Astrocyte (in vitro differentiated cells and primary cell): ENCODE results near the gene STRN. TPM values are rescaled to one million over a fixed set of nuclear protein-coding genes. Genes with fewer than 3 reads are reported as not detected.
"Not testable (repeated sequence)": the region's sequence is repeated elsewhere in the genome, so short reads cannot be mapped to it uniquely, and the experiment has no call there.

ENCODE experiments used
- DNase-seq: peaks from one replicate; pipeline ENCODE4 v3.0.0-alpha.2; 2010; ENCODE audit warnings: low read depth
- FAIRE-seq: peaks from 2 replicates; lab custom pipeline; 2011; peaks lifted over from hg19 to GRCh38; lab: Jason Lieb, UNC
- H2AFZ ChIP-seq: 2 replicates; pipeline ENCODE4 v1.6.0; 2012; ENCODE audit warnings: low read depth, low read length, inconsistent platforms
- H3K27ac ChIP-seq: 2 replicates; pipeline ENCODE4 v1.5.1; 2011; ENCODE audit warnings: low read depth, low read length, inconsistent platforms
- H3K27me3 ChIP-seq: 2 replicates; pipeline ENCODE4 v1.6.0; 2011; ENCODE audit warnings: low read length, inconsistent platforms; ENCODE audit not compliant: insufficient read depth
- H3K36me3 ChIP-seq: 2 replicates; pipeline ENCODE4 v1.5.1; 2011; ENCODE audit warnings: low read length, inconsistent platforms; ENCODE audit not compliant: insufficient read depth
- H3K4me1 ChIP-seq: 2 replicates; pipeline ENCODE4 v1.5.1; 2011; ENCODE audit warnings: low read length, inconsistent platforms; ENCODE audit not compliant: insufficient read depth
- H3K4me2 ChIP-seq: 2 replicates; pipeline ENCODE4 v1.6.0; 2012; ENCODE audit warnings: low read length, inconsistent platforms
- H3K4me3 ChIP-seq: 2 replicates; pipeline ENCODE4 v1.5.1; 2011; ENCODE audit warnings: low read depth, mild to moderate bottlenecking, low read length, inconsistent platforms; ENCODE audit not compliant: insufficient read depth
- H3K79me2 ChIP-seq: 2 replicates; pipeline ENCODE4 v1.6.0; 2012; ENCODE audit warnings: mild to moderate bottlenecking, low read length, inconsistent platforms; ENCODE audit not compliant: insufficient read depth
- H3K9ac ChIP-seq: 2 replicates; pipeline ENCODE4 v1.6.0; 2012; ENCODE audit warnings: mild to moderate bottlenecking, low read length, inconsistent platforms
- H3K9me3 ChIP-seq: 2 replicates; pipeline ENCODE4 v1.5.1; 2012; ENCODE audit warnings: low read depth, mild to moderate bottlenecking, low read length, inconsistent platforms; ENCODE audit not compliant: insufficient read depth
- H4K20me1 ChIP-seq: 2 replicates; pipeline ENCODE4 v1.6.0; 2012; ENCODE audit warnings: low read length, inconsistent platforms; ENCODE audit not compliant: insufficient read depth
- H3K27ac Mint-ChIP-seq: one replicate; pipeline ENCODE4 v1.8.0; 2021; ENCODE audit warnings: mild to moderate bottlenecking, mixed read lengths; ENCODE audit not compliant: unreplicated experiment
- H3K27me3 Mint-ChIP-seq: one replicate; pipeline ENCODE4 v1.8.0; 2021; ENCODE audit warnings: low read depth, mixed read lengths; ENCODE audit not compliant: unreplicated experiment
- H3K36me3 Mint-ChIP-seq: one replicate; pipeline ENCODE4 v1.8.0; 2021; ENCODE audit warnings: low read depth, mixed read lengths; ENCODE audit not compliant: unreplicated experiment
- H3K4me1 Mint-ChIP-seq: one replicate; pipeline ENCODE4 v1.8.0; 2021; ENCODE audit warnings: low read depth, mixed read lengths; ENCODE audit not compliant: unreplicated experiment
- H3K4me3 Mint-ChIP-seq: one replicate; pipeline ENCODE4 v1.8.0; 2021; ENCODE audit warnings: mild to moderate bottlenecking, moderate library complexity, mixed read lengths; ENCODE audit not compliant: unreplicated experiment
- H3K9me3 Mint-ChIP-seq: one replicate; pipeline ENCODE4 v1.8.0; 2021; ENCODE audit warnings: mild to moderate bottlenecking, mixed read lengths; ENCODE audit not compliant: unreplicated experiment
- EZH2 ChIP-seq: IDR thresholded peaks from 2 replicates; pipeline ENCODE4 v1.6.1; 2012; ENCODE audit warnings: mild to moderate bottlenecking, low read length, inconsistent platforms; ENCODE audit not compliant: insufficient read depth
- total RNA-seq: library from RNA; stranded (reverse); gene quantifications from 2 replicates; pipeline ENCODE4 v1.2.1, GENCODE V29; 2021
- TF ChIP-seq, protein P1 (sequence below): IDR thresholded peaks from 2 replicates; pipeline ENCODE4 v1.5.1; 2011; ENCODE audit warnings: low read depth, mild to moderate bottlenecking, inconsistent platforms, low read length, moderate library complexity; ENCODE audit not compliant: insufficient read depth

Gene STRN
- total RNA-seq, 1 donor from 2014 or later = 25.6 TPM

- not testable (repeated sequence) for H3K36me3 Mint-ChIP-seq, H3K27ac Mint-ChIP-seq, H2AFZ ChIP-seq, H3K4me3 Mint-ChIP-seq, H3K4me1 ChIP-seq, H3K27me3 Mint-ChIP-seq, FAIRE-seq, H3K9me3 Mint-ChIP-seq, H3K36me3 ChIP-seq, H3K4me3 ChIP-seq, H3K9ac ChIP-seq, H3K27me3 ChIP-seq, H3K79me2 ChIP-seq, H3K9me3 ChIP-seq, H4K20me1 ChIP-seq
- Histone ChIP-seq H3K4me2 (peak overlapping the region; percentile 28), H3K27ac (peak overlapping the region; percentile 2)
- DNase-seq = peak; percentile 77
- peaks cover 16% of the 10 kb centered on the region for H3K4me1 Mint-ChIP-seq
Measured at GRCh38 chr2:36930787-36931410, 35.4 kb downstream of the STRN start.

DNA sequence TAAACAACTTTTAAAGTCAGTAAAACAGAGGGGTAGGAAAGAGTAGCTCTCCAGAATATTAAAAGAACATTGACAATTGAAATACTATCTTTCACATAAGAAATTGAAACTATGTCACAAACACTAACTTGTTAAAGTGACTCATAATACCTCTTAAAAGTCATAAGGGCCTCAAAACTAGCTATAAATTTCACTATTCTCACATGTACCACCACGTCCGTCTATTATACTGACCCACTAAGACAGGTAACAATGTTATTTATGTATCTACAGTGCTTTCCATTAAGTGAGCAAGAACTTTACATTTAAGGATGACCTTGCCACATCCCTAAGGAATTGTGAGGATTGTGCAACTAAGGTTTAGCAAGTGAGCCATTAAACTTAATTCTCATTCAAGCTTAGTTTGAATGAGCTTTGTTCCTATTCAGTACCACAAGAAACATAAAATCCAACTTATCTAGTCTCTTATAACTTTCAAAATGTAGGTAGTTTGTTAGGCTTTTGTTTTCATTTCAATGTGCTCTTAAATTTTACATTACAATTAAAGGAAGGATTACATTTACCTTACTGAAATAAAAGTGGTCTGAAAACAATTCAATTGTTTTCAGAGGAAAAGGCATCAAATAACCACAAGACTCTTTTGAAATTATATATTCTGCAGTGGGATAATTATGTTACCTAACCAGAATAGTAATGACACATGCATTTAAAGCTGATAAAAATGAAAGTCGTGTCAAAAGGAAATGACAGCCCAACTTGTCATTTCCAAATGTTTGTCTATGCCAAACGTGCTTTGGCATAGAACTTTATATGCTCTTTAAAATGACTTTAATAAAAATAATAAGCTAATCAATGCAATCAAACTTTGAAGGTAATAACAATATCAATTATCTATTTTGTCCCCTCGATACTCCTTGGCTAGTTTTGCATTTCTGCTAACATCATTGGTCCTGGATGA lies 39.9 kb downstream of the STRN start:
- not testable (repeated sequence) for H4K20me1 ChIP-seq, H3K79me2 ChIP-seq, H3K27me3 ChIP-seq, H3K36me3 ChIP-seq, H3K4me3 Mint-ChIP-seq, H2AFZ ChIP-seq, DNase-seq, FAIRE-seq, H3K9me3 Mint-ChIP-seq, H3K4me3 ChIP-seq, H3K9me3 ChIP-seq, H3K36me3 Mint-ChIP-seq, H3K27me3 Mint-ChIP-seq, H3K9ac ChIP-seq, H3K4me1 ChIP-seq, H3K27ac ChIP-seq
- peak overlapping the region; percentile 25 for H3K4me2 ChIP-seq
- Mint-ChIP-seq H3K4me1 (peaks cover 22% of the 10 kb centered on the region), H3K27ac (peak overlapping the region; percentile 66)

- DNase-seq = not testable (repeated sequence)
Measured at GRCh38 chr2:36922629-36923028, 43.7 kb downstream of the STRN start.

GRCh38 chr2:36921984-36922383 lies 44.4 kb downstream of the STRN start:
- Mint-ChIP-seq H3K27me3 (no peaks in the 10 kb centered on the region), H3K36me3 (no peaks in the 10 kb centered on the region), H3K9me3 (no peaks in the 10 kb centered on the region), H3K4me1 (peaks cover 16% of the 10 kb centered on the region), H3K27ac (no peak overlapping the region), H3K4me3 (no peak overlapping the region)
- Histone ChIP-seq H3K9ac (no peak overlapping the region), H3K79me2 (no peaks in the 10 kb centered on the region), H3K9me3 (no peaks in the 10 kb centered on the region), H2AFZ (no peak overlapping the region), H3K4me2 (no peak overlapping the region), H3K4me3 (no peak overlapping the region), H4K20me1 (peaks cover 5% of the 10 kb centered on the region), H3K4me1 (no peaks in the 10 kb centered on the region), H3K36me3 (no peaks in the 10 kb centered on the region), H3K27ac (no peak overlapping the region), H3K27me3 (no peaks in the 10 kb centered on the region)
- FAIRE-seq (no peak), DNase-seq (no peak)
- TF ChIP-seq, protein P1, sequence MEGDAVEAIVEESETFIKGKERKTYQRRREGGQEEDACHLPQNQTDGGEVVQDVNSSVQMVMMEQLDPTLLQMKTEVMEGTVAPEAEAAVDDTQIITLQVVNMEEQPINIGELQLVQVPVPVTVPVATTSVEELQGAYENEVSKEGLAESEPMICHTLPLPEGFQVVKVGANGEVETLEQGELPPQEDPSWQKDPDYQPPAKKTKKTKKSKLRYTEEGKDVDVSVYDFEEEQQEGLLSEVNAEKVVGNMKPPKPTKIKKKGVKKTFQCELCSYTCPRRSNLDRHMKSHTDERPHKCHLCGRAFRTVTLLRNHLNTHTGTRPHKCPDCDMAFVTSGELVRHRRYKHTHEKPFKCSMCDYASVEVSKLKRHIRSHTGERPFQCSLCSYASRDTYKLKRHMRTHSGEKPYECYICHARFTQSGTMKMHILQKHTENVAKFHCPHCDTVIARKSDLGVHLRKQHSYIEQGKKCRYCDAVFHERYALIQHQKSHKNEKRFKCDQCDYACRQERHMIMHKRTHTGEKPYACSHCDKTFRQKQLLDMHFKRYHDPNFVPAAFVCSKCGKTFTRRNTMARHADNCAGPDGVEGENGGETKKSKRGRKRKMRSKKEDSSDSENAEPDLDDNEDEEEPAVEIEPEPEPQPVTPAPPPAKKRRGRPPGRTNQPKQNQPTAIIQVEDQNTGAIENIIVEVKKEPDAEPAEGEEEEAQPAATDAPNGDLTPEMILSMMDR = no peak
- TF ChIP-seq EZH2 = no peak

More at GRCh38 chr2:36922629-36923028, 43.7 kb downstream of the STRN start:
- H3K4me3 ChIP-seq, H3K27me3 ChIP-seq, H3K4me1 ChIP-seq, H3K9ac ChIP-seq, H3K36me3 Mint-ChIP-seq, H3K79me2 ChIP-seq, H4K20me1 ChIP-seq, H3K4me2 ChIP-seq, H3K4me3 Mint-ChIP-seq, H3K27me3 Mint-ChIP-seq, H3K27ac ChIP-seq, H3K27ac Mint-ChIP-seq, H3K9me3 Mint-ChIP-seq, FAIRE-seq, H3K9me3 ChIP-seq, H3K36me3 ChIP-seq, H2AFZ ChIP-seq: not testable (repeated sequence)
- peaks cover 16% of the 10 kb centered on the region for H3K4me1 Mint-ChIP-seq
